ENCODE measurements around the gene SLC7A1.
"Not testable (repeated sequence)": the region's sequence is repeated elsewhere in the genome, so short reads cannot be mapped to it uniquely, and the experiment has no call there.

Gene SLC7A1

GRCh38 chr13:29595380-29596063 is at the start of gene SLC7A1:
TSS of gene SLC7A1 (minus strand) at chr13:29595688. CDS start at chr13:29536188, 59,500 bp downstream.
- DNase-seq: peak in 46 of 56 donors; percentile 26 to 86 (median 58)

- DNase-seq: no peak
Measured at GRCh38 chr13:29640665-29641064, 45.2 kb upstream of the SLC7A1 start.

- not testable (repeated sequence) for DNase-seq
Measured at GRCh38 chr13:29636831-29637230, 41.3 kb upstream of the SLC7A1 start.

- no peak for DNase-seq
Measured at GRCh38 chr13:29624997-29625396, 29.5 kb upstream of the SLC7A1 start.

GRCh38 chr13:29621841-29622240 is 26.4 kb upstream of the SLC7A1 start:
- no peak for DNase-seq

GRCh38 chr13:29621051-29621800 is 25.7 kb upstream of the SLC7A1 start:
- no peak for DNase-seq

GRCh38 chr13:29619995-29620394 is 24.5 kb upstream of the SLC7A1 start:
- DNase-seq: no peak

- DNase-seq: no peak
Measured at GRCh38 chr13:29613101-29613500, 17.6 kb upstream of the SLC7A1 start.

GRCh38 chr13:29607465-29607864 is 12.0 kb upstream of the SLC7A1 start:
- no peak for DNase-seq

GRCh38 chr13:29605860-29606526 is 10.5 kb upstream of the SLC7A1 start:
- DNase-seq: no peak

- DNase-seq: no peak
Measured at GRCh38 chr13:29598321-29598720, 2.8 kb upstream of the SLC7A1 start.

GRCh38 chr13:29597706-29598105 is 2.2 kb upstream of the SLC7A1 start:
- no peak for DNase-seq

- no peak for DNase-seq
Measured at GRCh38 chr13:29597246-29597645, 1.8 kb upstream of the SLC7A1 start.

GRCh38 chr13:29596064-29596418 is 553 bp upstream of the SLC7A1 start:
- DNase-seq: no peak

GRCh38 chr13:29594710-29595379 is 643 bp downstream of the SLC7A1 start:
- DNase-seq: peak in 29 of 56 donors; percentile 26 to 83 (median 52)

GRCh38 chr13:29594303-29594709 is 1.2 kb downstream of the SLC7A1 start:
- DNase-seq: peak in 5 of 56 donors; percentile 8 to 41 (median 31)

GRCh38 chr13:29593605-29594297 is 1.7 kb downstream of the SLC7A1 start:
- DNase-seq: no peak

GRCh38 chr13:29591310-29591709 is 4.2 kb downstream of the SLC7A1 start:
- DNase-seq: no peak

GRCh38 chr13:29589967-29590366 is 5.5 kb downstream of the SLC7A1 start:
- DNase-seq: no peak

- DNase-seq: no peak
Measured at GRCh38 chr13:29589234-29589633, 6.3 kb downstream of the SLC7A1 start.

- no peak for DNase-seq
Measured at GRCh38 chr13:29587645-29588044, 7.8 kb downstream of the SLC7A1 start.
